ENCODE results near the gene WDR38.
"Not testable (repeated sequence)": the region's sequence is repeated elsewhere in the genome, so short reads cannot be mapped to it uniquely, and the experiment has no call there.

The WDR38 gene

DNA sequence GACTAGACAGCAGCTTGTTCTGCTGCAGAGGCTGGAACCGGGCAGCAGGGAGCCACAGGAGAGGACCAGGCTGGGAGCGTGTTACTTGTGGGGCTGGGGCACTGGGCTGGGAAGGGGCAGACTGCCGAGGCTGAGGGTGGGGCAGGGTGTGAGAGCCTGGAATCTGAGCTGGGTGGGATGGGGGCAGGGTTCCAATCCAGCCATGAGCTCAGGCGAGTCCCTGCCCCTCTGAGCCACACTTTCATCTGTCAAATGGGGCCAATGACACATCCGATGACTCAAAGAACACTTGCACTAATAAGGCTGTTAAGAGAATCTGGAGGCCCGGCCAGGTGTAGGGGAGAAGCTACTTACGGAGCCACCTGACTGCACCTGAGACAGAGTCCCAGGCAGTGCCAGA, 18.7 kb upstream of the WDR38 start:
- H3K9ac ChIP-seq (ENCODE audit: low read depth, low read length, poor library complexity, severe bottlenecking): no peak overlapping the region

DNA sequence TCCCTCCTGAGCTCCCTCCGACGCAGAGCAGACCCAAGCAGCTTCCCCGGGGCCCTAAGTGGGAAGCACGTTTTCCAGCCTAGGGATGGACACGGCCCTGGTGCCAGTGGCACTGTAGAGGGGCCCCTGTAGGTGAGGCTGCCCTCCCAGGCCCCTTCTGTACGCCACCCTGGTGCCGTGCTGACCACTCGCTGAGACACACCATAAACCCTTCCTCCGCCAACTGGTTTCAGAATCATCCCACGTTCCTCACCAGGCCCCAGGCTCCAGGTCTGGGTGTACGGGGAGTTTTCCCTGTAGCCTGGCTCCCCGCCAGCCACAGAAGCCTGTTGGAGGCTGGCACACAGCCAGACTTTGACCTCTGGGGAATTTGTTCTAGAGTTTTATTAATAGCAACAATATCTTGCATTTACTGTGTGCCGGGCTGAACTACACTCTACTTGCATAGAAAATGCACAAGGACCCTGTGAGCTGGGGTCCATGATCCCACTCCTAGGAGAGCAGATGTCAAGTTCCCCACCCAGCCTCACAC, 18.2 kb upstream of the WDR38 start:
- H3K27me3 ChIP-seq (ENCODE audit: insufficient read depth, low read length, poor library complexity, severe bottlenecking): no peaks in the 10 kb centered on the region
- no peaks in the 10 kb centered on the region for H3K9me3 ChIP-seq (ENCODE audit: insufficient read depth, low read depth, low read length)
- H3K4me2 ChIP-seq (ENCODE audit: low read depth, low read length, poor library complexity, severe bottlenecking): no peak overlapping the region
- no peaks in the 10 kb centered on the region for H3F3A ChIP-seq (ENCODE audit: low read depth)
- H3K4me1 ChIP-seq (ENCODE audit: insufficient read depth, low read length, poor library complexity, severe bottlenecking): no peaks in the 10 kb centered on the region
- no peaks in the 10 kb centered on the region for H4K20me1 ChIP-seq (ENCODE audit: insufficient read depth, low read length, poor library complexity, severe bottlenecking)
- no peak overlapping the region for H2AFZ ChIP-seq (ENCODE audit: low read length)
- H3K79me2 ChIP-seq (ENCODE audit: insufficient read depth, low read length): no peaks in the 10 kb centered on the region
- no peaks in the 10 kb centered on the region for H3K9me2 ChIP-seq (replicated peaks; ENCODE audit: low read depth, low read length)
- no peaks in the 10 kb centered on the region for H3K36me3 ChIP-seq (ENCODE audit: insufficient read depth, low read length)
- H3K4me3 ChIP-seq (ENCODE audit: low read length, poor library complexity, severe bottlenecking): no peak overlapping the region
- H3K9ac ChIP-seq (ENCODE audit: low read depth, low read length, poor library complexity, severe bottlenecking): no peak overlapping the region
- TF ChIP-seq EZH2phosphoT487 (IDR thresholded peaks at IDR 0.05; ENCODE audit: borderline replicate concordance): no peak
- TF ChIP-seq, protein P1, sequence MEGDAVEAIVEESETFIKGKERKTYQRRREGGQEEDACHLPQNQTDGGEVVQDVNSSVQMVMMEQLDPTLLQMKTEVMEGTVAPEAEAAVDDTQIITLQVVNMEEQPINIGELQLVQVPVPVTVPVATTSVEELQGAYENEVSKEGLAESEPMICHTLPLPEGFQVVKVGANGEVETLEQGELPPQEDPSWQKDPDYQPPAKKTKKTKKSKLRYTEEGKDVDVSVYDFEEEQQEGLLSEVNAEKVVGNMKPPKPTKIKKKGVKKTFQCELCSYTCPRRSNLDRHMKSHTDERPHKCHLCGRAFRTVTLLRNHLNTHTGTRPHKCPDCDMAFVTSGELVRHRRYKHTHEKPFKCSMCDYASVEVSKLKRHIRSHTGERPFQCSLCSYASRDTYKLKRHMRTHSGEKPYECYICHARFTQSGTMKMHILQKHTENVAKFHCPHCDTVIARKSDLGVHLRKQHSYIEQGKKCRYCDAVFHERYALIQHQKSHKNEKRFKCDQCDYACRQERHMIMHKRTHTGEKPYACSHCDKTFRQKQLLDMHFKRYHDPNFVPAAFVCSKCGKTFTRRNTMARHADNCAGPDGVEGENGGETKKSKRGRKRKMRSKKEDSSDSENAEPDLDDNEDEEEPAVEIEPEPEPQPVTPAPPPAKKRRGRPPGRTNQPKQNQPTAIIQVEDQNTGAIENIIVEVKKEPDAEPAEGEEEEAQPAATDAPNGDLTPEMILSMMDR (conservative IDR thresholded peaks at IDR 0.05; ENCODE audit: low read length): no peak

More for the DNA sequence above, 18.7 kb upstream of the WDR38 start:
- H3K4me1 ChIP-seq (ENCODE audit: insufficient read depth, low read length, poor library complexity, severe bottlenecking): no peaks in the 10 kb centered on the region
- no peak overlapping the region for H2AFZ ChIP-seq (ENCODE audit: low read length)
- H3F3A ChIP-seq (ENCODE audit: low read depth): no peaks in the 10 kb centered on the region
- no peaks in the 10 kb centered on the region for H4K20me1 ChIP-seq (ENCODE audit: insufficient read depth, low read length, poor library complexity, severe bottlenecking)
- H3K4me2 ChIP-seq (ENCODE audit: low read depth, low read length, poor library complexity, severe bottlenecking): no peak overlapping the region
- H3K4me3 ChIP-seq (ENCODE audit: low read length, poor library complexity, severe bottlenecking): no peak overlapping the region
- no peak for TF ChIP-seq EZH2phosphoT487 (IDR thresholded peaks at IDR 0.05; ENCODE audit: borderline replicate concordance)
- TF ChIP-seq, protein P1 (conservative IDR thresholded peaks at IDR 0.05; ENCODE audit: low read length): no peak
- H3K27me3 ChIP-seq (ENCODE audit: insufficient read depth, low read length, poor library complexity, severe bottlenecking): no peaks in the 10 kb centered on the region
- no peaks in the 10 kb centered on the region for H3K79me2 ChIP-seq (ENCODE audit: insufficient read depth, low read length)
- H3K9me2 ChIP-seq (replicated peaks; ENCODE audit: low read depth, low read length): no peaks in the 10 kb centered on the region
- no peaks in the 10 kb centered on the region for H3K36me3 ChIP-seq (ENCODE audit: insufficient read depth, low read length)
- H3K9me3 ChIP-seq (ENCODE audit: insufficient read depth, low read depth, low read length): no peaks in the 10 kb centered on the region

DNA sequence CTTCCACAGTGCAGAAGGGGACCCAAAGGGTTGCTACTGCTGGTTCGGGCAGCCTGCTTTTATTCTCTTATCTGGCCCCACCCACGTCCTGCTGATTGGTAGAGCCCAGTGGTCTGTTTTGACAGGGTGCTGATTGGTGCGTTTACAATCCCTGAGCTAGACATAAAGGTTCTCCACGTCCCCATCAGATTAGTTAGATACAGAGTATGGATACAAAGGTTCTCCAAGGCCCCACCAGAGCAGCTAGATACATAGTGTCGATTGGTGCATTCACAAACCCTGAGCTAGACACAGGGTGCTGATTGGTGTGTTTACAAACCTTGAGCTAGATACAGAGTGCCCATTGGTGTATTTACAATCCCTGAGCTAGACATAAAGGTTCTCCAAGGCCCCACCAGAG, 15.1 kb upstream of the WDR38 start:
- not testable (repeated sequence) for H4K20me1 ChIP-seq (ENCODE audit: insufficient read depth, low read length, poor library complexity, severe bottlenecking); H2AFZ ChIP-seq (ENCODE audit: low read length); H3K27me3 ChIP-seq (ENCODE audit: insufficient read depth, low read length, poor library complexity, severe bottlenecking); H3K9me3 ChIP-seq (ENCODE audit: insufficient read depth, low read depth, low read length); H3K36me3 ChIP-seq (ENCODE audit: insufficient read depth, low read length); H3K9me2 ChIP-seq (replicated peaks; ENCODE audit: low read depth, low read length); H3K9ac ChIP-seq (ENCODE audit: low read depth, low read length, poor library complexity, severe bottlenecking); H3K4me2 ChIP-seq (ENCODE audit: low read depth, low read length, poor library complexity, severe bottlenecking); H3K4me1 ChIP-seq (ENCODE audit: insufficient read depth, low read length, poor library complexity, severe bottlenecking); H3F3A ChIP-seq (ENCODE audit: low read depth); H3K79me2 ChIP-seq (ENCODE audit: insufficient read depth, low read length); H3K4me3 ChIP-seq (ENCODE audit: low read length, poor library complexity, severe bottlenecking)

DNA sequence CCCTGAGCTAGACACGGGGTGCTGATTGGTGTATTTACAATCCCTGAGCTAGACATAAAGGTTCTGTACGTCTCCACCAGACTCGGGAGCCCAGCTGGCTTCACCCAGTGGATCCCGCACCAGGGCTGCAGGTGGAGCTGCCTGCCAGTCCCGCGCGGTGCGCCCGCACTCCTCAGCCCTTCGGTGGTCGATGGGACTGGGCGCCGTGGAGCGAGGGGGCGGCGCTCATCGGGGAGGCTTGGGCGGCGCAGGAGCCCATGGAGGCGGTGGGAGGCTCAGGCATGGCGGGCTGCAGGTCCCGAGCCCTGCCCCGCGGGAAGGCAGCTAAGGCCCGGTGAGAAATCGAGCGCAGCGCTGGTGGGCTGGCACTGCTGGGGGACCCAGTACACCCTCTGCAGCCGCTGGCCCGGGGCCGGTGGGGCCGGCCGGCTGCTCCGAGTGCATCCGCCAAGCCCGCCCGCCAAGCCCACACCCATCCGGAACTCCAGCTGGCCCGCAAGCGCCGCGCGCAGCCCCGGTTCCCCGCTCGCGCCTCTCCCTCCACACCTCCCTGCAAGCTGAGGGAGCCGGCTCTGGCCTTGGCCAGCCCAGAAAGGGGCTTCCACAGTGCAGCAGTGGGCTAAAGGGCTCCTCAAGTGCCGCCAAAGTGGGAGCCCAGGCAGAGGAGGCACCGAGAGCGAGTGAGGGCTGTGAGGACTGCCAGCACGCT, 14.5 kb upstream of the WDR38 start:
- H3K4me2 ChIP-seq (ENCODE audit: low read depth, low read length, poor library complexity, severe bottlenecking); H3K9me3 ChIP-seq (ENCODE audit: insufficient read depth, low read depth, low read length); H3K36me3 ChIP-seq (ENCODE audit: insufficient read depth, low read length); H2AFZ ChIP-seq (ENCODE audit: low read length); H3K27me3 ChIP-seq (ENCODE audit: insufficient read depth, low read length, poor library complexity, severe bottlenecking); H3K9me2 ChIP-seq (replicated peaks; ENCODE audit: low read depth, low read length); H3K9ac ChIP-seq (ENCODE audit: low read depth, low read length, poor library complexity, severe bottlenecking); H3F3A ChIP-seq (ENCODE audit: low read depth); H4K20me1 ChIP-seq (ENCODE audit: insufficient read depth, low read length, poor library complexity, severe bottlenecking); H3K4me3 ChIP-seq (ENCODE audit: low read length, poor library complexity, severe bottlenecking); H3K79me2 ChIP-seq (ENCODE audit: insufficient read depth, low read length); H3K4me1 ChIP-seq (ENCODE audit: insufficient read depth, low read length, poor library complexity, severe bottlenecking): not testable (repeated sequence)

All from Loucy (cell line).